TTC549 (cell line): ENCODE data around the gene POC1B.

Experiments used
- FAIRE-seq: peaks from 2 replicates; lab custom pipeline; 2012; peaks lifted over from hg19 to GRCh38; lab: Jason Lieb, UNC

POC1B gene

GRCh38 chr12:89497005-89497404 lies 28.8 kb downstream of the POC1B start:
- FAIRE-seq = no peak

- FAIRE-seq = no peak
Measured at GRCh38 chr12:89494411-89495231, 31.2 kb downstream of the POC1B start.

- no peak for FAIRE-seq
Measured at GRCh38 chr12:89493670-89494302, 32.1 kb downstream of the POC1B start.

- no peak for FAIRE-seq
Measured at GRCh38 chr12:89492883-89493282, 33.0 kb downstream of the POC1B start.

GRCh38 chr12:89490922-89491321 lies 34.9 kb downstream of the POC1B start:
- no peak for FAIRE-seq

GRCh38 chr12:89486264-89486663 lies 39.6 kb downstream of the POC1B start:
- FAIRE-seq = no peak

- no peak for FAIRE-seq
Measured at GRCh38 chr12:89484470-89484869, 41.4 kb downstream of the POC1B start.

GRCh38 chr12:89481213-89481914 lies 44.5 kb downstream of the POC1B start:
- no peak for FAIRE-seq

- no peak for FAIRE-seq
Measured at GRCh38 chr12:89479982-89480381, 45.9 kb downstream of the POC1B start.

GRCh38 chr12:89477633-89478279 lies 48.1 kb downstream of the POC1B start:
- no peak for FAIRE-seq

- FAIRE-seq = no peak
Measured at GRCh38 chr12:89476904-89477595, 48.8 kb downstream of the POC1B start.

- FAIRE-seq = no peak
Measured at GRCh38 chr12:89476232-89476631, 49.6 kb downstream of the POC1B start.

- no peak for FAIRE-seq
Measured at GRCh38 chr12:89475203-89475990, 50.5 kb downstream of the POC1B start.

- FAIRE-seq = no peak
Measured at GRCh38 chr12:89474615-89475014, 51.2 kb downstream of the POC1B start.

GRCh38 chr12:89472508-89472907 lies 53.3 kb downstream of the POC1B start:
- FAIRE-seq = no peak

GRCh38 chr12:89470741-89471509 lies 54.9 kb downstream of the POC1B start:
- peak; percentile 79 for FAIRE-seq

- no peak for FAIRE-seq
Measured at GRCh38 chr12:89469361-89469760, 56.5 kb downstream of the POC1B start.

- FAIRE-seq = no peak
Measured at GRCh38 chr12:89468648-89469326, 57.1 kb downstream of the POC1B start.

GRCh38 chr12:89468017-89468416 lies 57.8 kb downstream of the POC1B start:
- FAIRE-seq = no peak
